ENCODE data around the gene EML2.
"Not testable (repeated sequence)": the region's sequence is repeated elsewhere in the genome, so short reads cannot be mapped to it uniquely, and the experiment has no call there.

EML2 gene

GRCh38 chr19:45636902-45637301 lies 2.3 kb downstream of the EML2 start:
- Histone ChIP-seq H3K4me1 (ENCODE audit: control insufficient read depth, insufficient read depth, low read length) (peaks cover 21% of the 10 kb centered on the region), H3K4me3 (ENCODE audit: low read depth, low read length) (no peak overlapping the region), H3K9ac (ENCODE audit: low read length) (no peak overlapping the region), H3K9me3 (ENCODE audit: control insufficient read depth, insufficient read depth, low read depth, low read length) (no peaks in the 10 kb centered on the region), H3K36me3 (ENCODE audit: control insufficient read depth, insufficient read depth, low read length) (no peaks in the 10 kb centered on the region), H3K27me3 (ENCODE audit: control insufficient read depth, insufficient read depth, low read length) (no peaks in the 10 kb centered on the region), H3K27ac (ENCODE audit: low read depth, low read length) (no peak overlapping the region)

DNA sequence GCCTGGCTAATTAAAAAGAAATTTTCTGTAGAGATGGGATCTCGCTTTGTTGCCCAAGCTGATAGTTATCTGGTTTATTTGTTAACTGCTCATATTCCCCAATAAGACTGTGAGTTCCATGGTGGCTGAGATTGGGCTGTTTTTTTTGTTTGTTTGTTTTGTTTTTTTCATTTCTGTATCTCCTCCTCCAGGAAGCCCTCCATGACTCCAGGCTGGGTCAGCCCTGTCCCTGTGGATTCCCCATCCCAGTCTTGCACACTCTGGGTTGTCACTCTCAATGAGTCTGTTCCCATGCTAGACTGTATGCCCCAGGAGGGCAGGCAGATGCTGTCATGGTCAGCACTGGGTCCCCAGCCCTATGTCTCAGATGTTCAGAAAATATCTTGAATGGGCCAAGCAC lies 2.9 kb downstream of the EML2 start:
- H3K9me3 ChIP-seq (ENCODE audit: control insufficient read depth, insufficient read depth, low read depth, low read length) = no peaks in the 10 kb centered on the region
- no peaks in the 10 kb centered on the region for H3K36me3 ChIP-seq (ENCODE audit: control insufficient read depth, insufficient read depth, low read length)
- H3K4me1 ChIP-seq (ENCODE audit: control insufficient read depth, insufficient read depth, low read length) = peaks cover 17% of the 10 kb centered on the region
- H3K9ac ChIP-seq (ENCODE audit: low read length) = no peak overlapping the region
- H3K27ac ChIP-seq (ENCODE audit: low read depth, low read length) = no peak overlapping the region
- no peak overlapping the region for H3K4me3 ChIP-seq (ENCODE audit: low read depth, low read length)
- no peaks in the 10 kb centered on the region for H3K27me3 ChIP-seq (ENCODE audit: control insufficient read depth, insufficient read depth, low read length)

DNA sequence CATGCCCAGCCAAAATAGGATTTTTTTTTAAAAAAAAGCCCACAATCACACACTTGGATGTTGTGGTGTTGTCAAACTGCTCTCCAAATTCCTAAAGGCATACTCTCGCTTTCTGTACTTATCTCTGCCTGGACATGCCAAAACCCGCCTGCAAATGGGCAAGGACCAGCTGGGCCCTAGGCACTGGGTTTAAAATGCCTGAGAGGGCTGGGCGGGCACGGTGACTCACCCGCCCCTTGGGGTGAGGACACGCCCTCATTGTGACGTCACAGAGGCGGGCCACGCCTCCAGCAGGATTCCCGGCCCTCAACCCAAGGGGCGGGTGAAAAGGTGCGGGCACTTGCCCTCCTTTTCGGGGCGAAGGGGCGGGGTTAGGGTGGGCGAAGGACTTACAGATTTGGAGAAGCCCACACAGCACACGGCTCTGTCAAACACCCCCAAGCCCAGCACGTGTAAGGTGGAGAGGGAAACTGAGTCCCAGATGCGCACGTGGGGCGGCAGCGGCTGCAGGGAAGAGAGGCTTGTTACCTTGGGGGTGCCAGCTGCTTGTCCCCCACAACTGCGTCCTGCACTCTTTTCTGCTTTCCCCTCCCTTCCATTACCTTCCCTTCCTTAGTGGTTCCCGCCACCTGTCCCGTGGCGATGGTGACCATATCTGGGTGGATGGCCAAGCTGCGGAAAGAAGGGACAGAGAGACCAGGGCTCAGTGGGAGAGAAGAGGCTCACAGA lies 6.6 kb downstream of the EML2 start:
- Histone ChIP-seq H3K36me3 (ENCODE audit: control insufficient read depth, insufficient read depth, low read length) (peaks cover 14% of the 10 kb centered on the region), H3K9ac (ENCODE audit: low read length) (no peak overlapping the region), H3K4me3 (ENCODE audit: low read depth, low read length) (peak overlapping the region; percentile 33), H3K27me3 (ENCODE audit: control insufficient read depth, insufficient read depth, low read length) (no peaks in the 10 kb centered on the region), H3K27ac (ENCODE audit: low read depth, low read length) (peak overlapping the region; percentile 13; the same call in 1 of the 2 replicates), H3K9me3 (ENCODE audit: control insufficient read depth, insufficient read depth, low read depth, low read length) (no peaks in the 10 kb centered on the region), H3K4me1 (ENCODE audit: control insufficient read depth, insufficient read depth, low read length) (peaks cover 12% of the 10 kb centered on the region)

DNA sequence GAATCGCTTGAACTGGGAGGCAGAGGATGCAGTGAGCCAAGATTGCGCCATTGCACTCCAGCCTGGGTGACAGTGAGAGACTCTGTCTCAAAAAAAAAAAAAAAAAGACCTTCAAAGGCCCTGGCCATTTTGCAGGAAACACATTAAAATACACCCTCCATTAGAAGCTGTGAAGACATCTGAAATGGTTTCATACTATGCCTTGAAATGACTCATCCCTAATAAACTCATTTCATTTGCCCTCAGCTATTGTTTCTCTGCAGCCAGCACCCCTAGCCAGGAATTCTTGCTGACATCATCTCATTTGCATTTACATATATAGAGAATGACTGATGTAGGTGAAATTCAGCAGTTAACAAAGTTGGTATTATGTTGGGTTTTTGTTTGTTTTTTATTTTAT lies 8.7 kb downstream of the EML2 start:
- Histone ChIP-seq H3K36me3 (ENCODE audit: control insufficient read depth, insufficient read depth, low read length) (peaks cover 27% of the 10 kb centered on the region), H3K4me3 (ENCODE audit: low read depth, low read length) (no peak overlapping the region), H3K4me1 (ENCODE audit: control insufficient read depth, insufficient read depth, low read length) (peaks cover 12% of the 10 kb centered on the region), H3K9ac (ENCODE audit: low read length) (no peak overlapping the region), H3K9me3 (ENCODE audit: control insufficient read depth, insufficient read depth, low read depth, low read length) (no peaks in the 10 kb centered on the region), H3K27ac (ENCODE audit: low read depth, low read length) (peak overlapping the region; percentile 55; the same call in 1 of the 2 replicates), H3K27me3 (ENCODE audit: control insufficient read depth, insufficient read depth, low read length) (no peaks in the 10 kb centered on the region)

- H3K36me3 ChIP-seq (ENCODE audit: control insufficient read depth, insufficient read depth, low read length) = peaks cover 27% of the 10 kb centered on the region
These were observed 9.5 kb downstream of the EML2 start for GRCh38 chr19:45629704-45630103.

GRCh38 chr19:45628219-45628618 lies 11.0 kb downstream of the EML2 start:
- H3K27me3 ChIP-seq (ENCODE audit: control insufficient read depth, insufficient read depth, low read length); H3K9me3 ChIP-seq (ENCODE audit: control insufficient read depth, insufficient read depth, low read depth, low read length); H3K27ac ChIP-seq (ENCODE audit: low read depth, low read length); H3K9ac ChIP-seq (ENCODE audit: low read length); H3K4me3 ChIP-seq (ENCODE audit: low read depth, low read length): not testable (repeated sequence)
- Histone ChIP-seq H3K4me1 (ENCODE audit: control insufficient read depth, insufficient read depth, low read length) (peaks cover 12% of the 10 kb centered on the region), H3K36me3 (ENCODE audit: control insufficient read depth, insufficient read depth, low read length) (peaks cover 34% of the 10 kb centered on the region)

More at GRCh38 chr19:45629704-45630103, 9.5 kb downstream of the EML2 start:
- Histone ChIP-seq H3K9me3 (ENCODE audit: control insufficient read depth, insufficient read depth, low read depth, low read length) (no peaks in the 10 kb centered on the region), H3K4me3 (ENCODE audit: low read depth, low read length) (no peak overlapping the region), H3K27ac (ENCODE audit: low read depth, low read length) (no peak overlapping the region), H3K4me1 (ENCODE audit: control insufficient read depth, insufficient read depth, low read length) (peaks cover 12% of the 10 kb centered on the region), H3K27me3 (ENCODE audit: control insufficient read depth, insufficient read depth, low read length) (no peaks in the 10 kb centered on the region), H3K9ac (ENCODE audit: low read length) (no peak overlapping the region)

DNA sequence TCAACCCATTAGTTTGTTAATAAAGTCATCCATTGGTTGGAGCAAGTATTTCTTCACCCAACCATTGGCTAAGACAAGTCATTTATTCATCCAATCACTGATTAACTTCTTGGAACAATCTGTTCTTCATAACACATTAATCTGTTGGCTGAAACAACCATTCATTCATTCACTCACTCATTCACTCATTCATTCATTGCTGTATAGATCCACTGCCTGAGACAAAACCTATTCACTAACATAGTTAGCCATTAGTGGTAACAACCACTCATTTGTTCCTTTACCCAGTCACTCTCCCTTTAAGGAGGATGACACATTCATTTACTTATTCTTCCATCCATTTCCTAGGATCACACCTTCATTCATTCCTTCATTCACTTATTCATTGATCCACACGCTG lies 15.2 kb downstream of the EML2 start:
- Histone ChIP-seq H3K27ac (ENCODE audit: low read depth, low read length) (no peak overlapping the region), H3K27me3 (ENCODE audit: control insufficient read depth, insufficient read depth, low read length) (no peaks in the 10 kb centered on the region), H3K36me3 (ENCODE audit: control insufficient read depth, insufficient read depth, low read length) (peaks cover 51% of the 10 kb centered on the region), H3K9ac (ENCODE audit: low read length) (no peak overlapping the region), H3K4me3 (ENCODE audit: low read depth, low read length) (no peak overlapping the region), H3K9me3 (ENCODE audit: control insufficient read depth, insufficient read depth, low read depth, low read length) (no peaks in the 10 kb centered on the region), H3K4me1 (ENCODE audit: control insufficient read depth, insufficient read depth, low read length) (no peaks in the 10 kb centered on the region)

- no peak overlapping the region for H3K4me3 ChIP-seq (ENCODE audit: low read depth, low read length)
- no peak overlapping the region for H3K27ac ChIP-seq (ENCODE audit: low read depth, low read length)
- H3K9ac ChIP-seq (ENCODE audit: low read length) = no peak overlapping the region
- peaks cover 43% of the 10 kb centered on the region for H3K36me3 ChIP-seq (ENCODE audit: control insufficient read depth, insufficient read depth, low read length)
- no peaks in the 10 kb centered on the region for H3K9me3 ChIP-seq (ENCODE audit: control insufficient read depth, insufficient read depth, low read depth, low read length)
- H3K27me3 ChIP-seq (ENCODE audit: control insufficient read depth, insufficient read depth, low read length) = no peaks in the 10 kb centered on the region
- H3K4me1 ChIP-seq (ENCODE audit: control insufficient read depth, insufficient read depth, low read length) = 0 out of 2 replicates have a peak, but pooled peaks cover under 1% of the 10 kb centered on the region
These were observed 17.2 kb downstream of the EML2 start for GRCh38 chr19:45621976-45622503.

DNA sequence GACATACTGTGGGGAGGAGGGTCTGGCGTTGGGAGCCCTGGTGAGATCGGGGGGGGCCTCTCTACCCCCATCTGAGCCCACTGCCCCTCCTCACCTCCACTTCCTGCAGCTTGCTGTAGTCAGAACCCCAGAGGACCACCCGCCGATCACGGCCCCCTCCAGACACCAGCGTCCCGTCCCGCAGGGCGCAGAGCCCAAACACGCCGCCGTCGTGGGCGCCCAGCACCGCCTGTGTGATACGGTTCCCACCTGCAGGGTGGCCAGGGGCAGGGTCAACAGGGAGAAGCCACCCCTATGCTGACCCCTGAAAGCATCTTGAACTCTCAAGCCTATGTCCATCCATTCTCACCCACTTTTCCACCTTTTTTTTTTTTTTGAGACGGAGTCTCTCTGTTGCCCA lies 17.8 kb downstream of the EML2 start:
- Histone ChIP-seq H3K4me1 (ENCODE audit: control insufficient read depth, insufficient read depth, low read length) (peaks cover 7% of the 10 kb centered on the region; the same call in 1 of the 2 replicates), H3K27ac (ENCODE audit: low read depth, low read length) (no peak overlapping the region), H3K27me3 (ENCODE audit: control insufficient read depth, insufficient read depth, low read length) (no peaks in the 10 kb centered on the region), H3K4me3 (ENCODE audit: low read depth, low read length) (no peak overlapping the region), H3K9ac (ENCODE audit: low read length) (no peak overlapping the region), H3K9me3 (ENCODE audit: control insufficient read depth, insufficient read depth, low read depth, low read length) (no peaks in the 10 kb centered on the region), H3K36me3 (ENCODE audit: control insufficient read depth, insufficient read depth, low read length) (peaks cover 40% of the 10 kb centered on the region)

GRCh38 chr19:45616704-45617017 lies 22.5 kb downstream of the EML2 start:
- Histone ChIP-seq H3K4me3 (ENCODE audit: low read depth, low read length) (peak overlapping the region; percentile 63), H3K27me3 (ENCODE audit: control insufficient read depth, insufficient read depth, low read length) (no peaks in the 10 kb centered on the region), H3K9me3 (ENCODE audit: control insufficient read depth, insufficient read depth, low read depth, low read length) (no peaks in the 10 kb centered on the region), H3K27ac (ENCODE audit: low read depth, low read length) (peak overlapping the region; percentile 68), H3K9ac (ENCODE audit: low read length) (peak overlapping the region; percentile 68), H3K4me1 (ENCODE audit: control insufficient read depth, insufficient read depth, low read length) (peaks cover 8% of the 10 kb centered on the region; the same call in 1 of the 2 replicates), H3K36me3 (ENCODE audit: control insufficient read depth, insufficient read depth, low read length) (peaks cover 50% of the 10 kb centered on the region)

- Histone ChIP-seq H3K9ac (ENCODE audit: low read length) (peak overlapping the region; percentile 68), H3K4me3 (ENCODE audit: low read depth, low read length) (peak overlapping the region; percentile 72), H3K27ac (ENCODE audit: low read depth, low read length) (peak overlapping the region; percentile 68), H3K27me3 (ENCODE audit: control insufficient read depth, insufficient read depth, low read length) (no peaks in the 10 kb centered on the region), H3K9me3 (ENCODE audit: control insufficient read depth, insufficient read depth, low read depth, low read length) (no peaks in the 10 kb centered on the region), H3K36me3 (ENCODE audit: control insufficient read depth, insufficient read depth, low read length) (peaks cover 51% of the 10 kb centered on the region), H3K4me1 (ENCODE audit: control insufficient read depth, insufficient read depth, low read length) (peaks cover 8% of the 10 kb centered on the region; the same call in 1 of the 2 replicates)
These were observed 23.1 kb downstream of the EML2 start for GRCh38 chr19:45615795-45616703.

Data from HUES6 (cell line).